H9 (cell line): Measurements from ENCODE around the gene PIEZO2. TPM values are rescaled to one million over a fixed set of nuclear protein-coding genes. Genes with fewer than 3 reads are reported as not detected.

Source experiments
- DNase-seq: peaks from one replicate; pipeline ENCODE4 v3.0.0-alpha.2; 2017
- H2AFZ ChIP-seq: one replicate; pipeline ENCODE4 v1.6.1; 2013; ENCODE audit warnings: mild to moderate bottlenecking, low read length, control low read depth, moderate library complexity
- H2AK5ac ChIP-seq: 2 replicates; pipeline ENCODE4 v1.6.1; 2013; ENCODE audit warnings: low read length, control low read depth, mixed read lengths; ENCODE audit not compliant: insufficient read length
- H2BK120ac ChIP-seq: one replicate; pipeline ENCODE4 v1.6.1; 2013; ENCODE audit warnings: low read depth, mild to moderate bottlenecking, low read length, control low read depth, inconsistent platforms; ENCODE audit not compliant: poor library complexity, severe bottlenecking
- H2BK12ac ChIP-seq: 2 replicates; pipeline ENCODE4 v1.6.1; 2013; ENCODE audit warnings: low read length, control low read depth, mixed read lengths, low read depth; ENCODE audit not compliant: insufficient read length
- H2BK15ac ChIP-seq: 2 replicates; pipeline ENCODE4 v1.6.1; 2013; ENCODE audit warnings: low read depth, low read length, control low read depth
- H2BK20ac ChIP-seq: one replicate; pipeline ENCODE4 v1.6.1; 2013; ENCODE audit warnings: low read depth, mild to moderate bottlenecking, low read length, control low read depth, inconsistent platforms; ENCODE audit not compliant: poor library complexity, severe bottlenecking
- H2BK5ac ChIP-seq: 2 replicates; pipeline ENCODE4 v1.6.1; 2013; ENCODE audit warnings: low read length, control low read depth, mixed read lengths; ENCODE audit not compliant: insufficient read length
- H3K14ac ChIP-seq: 2 replicates; pipeline ENCODE4 v1.6.1; 2013; ENCODE audit warnings: low read length, control low read depth; ENCODE audit not compliant: insufficient read depth
- H3K18ac ChIP-seq: 2 replicates; pipeline ENCODE4 v1.6.1; 2013; ENCODE audit warnings: low read depth, mild to moderate bottlenecking, mixed read lengths, low read length, control low read depth; ENCODE audit not compliant: insufficient read length
- H3K23ac ChIP-seq: 2 replicates; pipeline ENCODE4 v1.6.1; 2013; ENCODE audit warnings: low read length, control low read depth, mixed read lengths, low read depth; ENCODE audit not compliant: insufficient read length
- H3K23me2 ChIP-seq: 2 replicates; pipeline ENCODE4 v1.6.1; 2013; ENCODE audit warnings: low read depth, mild to moderate bottlenecking, mixed read lengths, low read length, control low read depth; ENCODE audit not compliant: insufficient read length, poor library complexity, severe bottlenecking
- H3K27ac ChIP-seq: 2 replicates; pipeline ENCODE4 v1.5.1; 2013; ENCODE audit warnings: low read length, control low read depth, mixed read lengths, low read depth; ENCODE audit not compliant: insufficient read length
- H3K27me3 ChIP-seq: 2 replicates; pipeline ENCODE4 v1.6.1; 2013; ENCODE audit warnings: low read length, control low read depth, inconsistent platforms; ENCODE audit not compliant: insufficient read depth
- H3K4ac ChIP-seq: 2 replicates; pipeline ENCODE4 v1.6.1; 2013; ENCODE audit warnings: low read depth, mild to moderate bottlenecking, control low read depth, inconsistent platforms, low read length, moderate library complexity
- H3K4me1 ChIP-seq: 2 replicates; pipeline ENCODE4 v1.6.1; 2013; ENCODE audit warnings: low read length, control low read depth, inconsistent platforms; ENCODE audit not compliant: insufficient read depth
- H3K4me2 ChIP-seq: 2 replicates; pipeline ENCODE4 v1.6.1; 2013; ENCODE audit warnings: low read length, control low read depth, mixed read lengths; ENCODE audit not compliant: insufficient read length, insufficient read depth
- H3K56ac ChIP-seq: 2 replicates; pipeline ENCODE4 v1.6.1; 2013; ENCODE audit warnings: low read depth, mild to moderate bottlenecking, mixed read lengths, low read length, control low read depth; ENCODE audit not compliant: insufficient read length
- H3K79me1 ChIP-seq: 2 replicates; pipeline ENCODE4 v1.6.1; 2013; ENCODE audit warnings: low read depth, mild to moderate bottlenecking, moderate library complexity, low read length, control low read depth, inconsistent platforms; ENCODE audit not compliant: insufficient read depth, poor library complexity, severe bottlenecking
- H3K79me2 ChIP-seq: 2 replicates; pipeline ENCODE4 v1.6.1; 2013; ENCODE audit warnings: low read length, control low read depth, inconsistent platforms; ENCODE audit not compliant: insufficient read depth
- H3K9ac ChIP-seq: 2 replicates; pipeline ENCODE4 v1.6.1; 2013; ENCODE audit warnings: low read length, control low read depth, mixed read lengths; ENCODE audit not compliant: insufficient read length; ENCODE audit errors: extremely low read depth
- H3K9me3 ChIP-seq: one replicate; pipeline ENCODE4 v1.6.1; 2013; ENCODE audit warnings: low read depth, low read length, inconsistent platforms; ENCODE audit not compliant: control insufficient read depth
- H3T11ph ChIP-seq: one replicate; pipeline ENCODE4 v1.6.1; 2013; ENCODE audit warnings: mild to moderate bottlenecking, low read length, control low read depth, inconsistent platforms
- H4K20me1 ChIP-seq: one replicate; pipeline ENCODE4 v1.6.1; 2013; ENCODE audit not compliant: control insufficient read depth, insufficient read length, insufficient read depth
- H4K5ac ChIP-seq: 2 replicates; pipeline ENCODE4 v1.6.1; 2013; ENCODE audit warnings: low read depth, mild to moderate bottlenecking, mixed read lengths, low read length, control low read depth; ENCODE audit not compliant: insufficient read length
- H4K8ac ChIP-seq: replicated peaks from 2 replicates; pipeline ENCODE4 v1.6.1; 2013; ENCODE audit warnings: low read length, control low read depth, mixed read lengths, low read depth; ENCODE audit not compliant: insufficient read length
- H4K91ac ChIP-seq: 2 replicates; pipeline ENCODE4 v1.6.1; 2013; ENCODE audit warnings: low read depth, mild to moderate bottlenecking, moderate library complexity, mixed read lengths, low read length, control low read depth; ENCODE audit not compliant: insufficient read length
- H3K27ac Mint-ChIP-seq, 3 experiments: 2 replicates in 2 of 3; 3 replicates in 1 of 3; pipeline ENCODE4 v1.8.0; 2020 to 2021; ENCODE audit warnings: mixed read lengths in 3 of 3, mild to moderate bottlenecking in 1 of 3, moderate library complexity in 1 of 3
- H3K27me3 Mint-ChIP-seq: 2 replicates; pipeline ENCODE4 v1.8.0; 2021; ENCODE audit warnings: low read depth, mild to moderate bottlenecking, moderate library complexity, mixed read lengths
- H3K36me3 Mint-ChIP-seq, 3 experiments: 2 replicates in 2 of 3; 3 replicates in 1 of 3; pipeline ENCODE4 v1.8.0; 2020 to 2021; ENCODE audit warnings: low read depth in 3 of 3, mixed read lengths in 3 of 3; ENCODE audit not compliant: insufficient read depth in 1 of 3
- H3K4me1 Mint-ChIP-seq, 2 experiments: 2 replicates each; pipeline ENCODE4 v1.8.0; 2020; ENCODE audit warnings: mixed read lengths in 2 of 2
- H3K4me3 Mint-ChIP-seq, 2 experiments: 2 replicates in 1 of 2; 3 replicates in 1 of 2; pipeline ENCODE4 v1.8.0; 2020 to 2021; ENCODE audit warnings: mild to moderate bottlenecking in 2 of 2, mixed read lengths in 2 of 2, moderate library complexity in 1 of 2
- H3K9me3 Mint-ChIP-seq, 2 experiments: 2 replicates in 1 of 2; 3 replicates in 1 of 2; pipeline ENCODE4 v1.8.0; 2020; ENCODE audit warnings: mild to moderate bottlenecking in 2 of 2, mixed read lengths in 2 of 2, moderate library complexity in 1 of 2
- WGBS: extraction: QIAGEN DNeasy Blood & Tissue Kit; methylation state at CpG from one replicate; pipeline ENCODE4 v1.1.7; 2013; ENCODE audit warnings: missing lambda C conversion rate, low lambda C conversion rate, mixed read lengths; ENCODE audit not compliant: insufficient read length; ENCODE audit errors: extremely low coverage; 5-methylcytosine and 5-hydroxymethylcytosine counted together
- total RNA-seq: library from RNA; stranded (reverse); gene quantifications from 2 replicates; pipeline ENCODE4 v1.2.1, GENCODE V29; 2021
- TF ChIP-seq, protein P1 (sequence below): fragments of 200-600 bp; sonication (generic); conservative IDR thresholded peaks from 3 replicates; pipeline ENCODE4 v1.8.0; 2021; ENCODE audit warnings: antibody characterized with exemption, mild to moderate bottlenecking

Gene PIEZO2
- total RNA-seq, 1 experiment from 2014 or later = 3.9 TPM

DNA sequence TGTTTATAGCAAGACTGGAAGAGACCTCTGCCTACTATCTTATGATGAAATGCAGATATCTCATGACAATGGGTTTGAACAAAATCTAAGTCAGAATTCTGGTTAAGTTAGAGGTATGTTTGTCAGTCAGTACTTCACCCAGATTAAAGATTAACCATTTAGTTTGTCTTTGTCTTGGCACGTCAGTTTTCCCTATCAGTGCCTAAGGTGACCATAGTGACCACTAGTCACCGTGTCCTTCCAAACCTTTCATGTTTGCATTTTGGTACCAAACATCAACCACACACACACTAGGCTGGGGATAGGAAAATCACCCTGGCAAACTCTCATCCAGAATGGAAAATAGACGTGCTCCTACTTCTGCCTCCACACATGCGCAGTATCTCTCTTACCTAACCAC, 248.9 kb downstream of the PIEZO2 start:
- Histone ChIP-seq H2BK120ac (no peak overlapping the region), H3K18ac (no peak overlapping the region), H4K20me1 (no peaks in the 10 kb centered on the region), H3K56ac (no peak overlapping the region), H3K23ac (no peak overlapping the region), H3K79me2 (no peaks in the 10 kb centered on the region), H3K14ac (no peak overlapping the region), H4K8ac (no peak overlapping the region), H4K91ac (no peak overlapping the region), H2BK20ac (no peak overlapping the region), H2BK15ac (no peak overlapping the region), H2BK12ac (no peak overlapping the region), H3K27me3 (no peaks in the 10 kb centered on the region), H2AK5ac (no peak overlapping the region), H3K9ac (no peak overlapping the region), H2AFZ (no peak overlapping the region), H3K4me1 (no peaks in the 10 kb centered on the region; the same call in 1 of the 2 replicates), H2BK5ac (no peak overlapping the region), H3T11ph (no peak overlapping the region), H3K4me2 (no peak overlapping the region), H4K5ac (no peak overlapping the region), H3K27ac (no peak overlapping the region), H3K4ac (no peak overlapping the region), H3K79me1 (no peaks in the 10 kb centered on the region), H3K9me3 (no peaks in the 10 kb centered on the region), H3K23me2 (no peaks in the 10 kb centered on the region)
- DNase-seq = no peak
- Mint-ChIP-seq H3K4me3 (no peak overlapping the region), H3K4me1 (peaks cover 3 to 6% of the 10 kb centered on the region in 2 experiments; a peak in 2 of 4 replicates), H3K9me3 (no peaks in the 10 kb centered on the region; a peak in 1 of 5 replicates), H3K36me3 (peaks cover 0 to 4% (median 0%) of the 10 kb centered on the region in 3 experiments; a peak in 2 of 7 replicates), H3K27me3 (peaks cover 1% of the 10 kb centered on the region; the same call in 1 of the 2 replicates), H3K27ac (0 out of 7 replicates have a peak overlapping the region, but pooled peaks of 1 of the 3 experiments have one; percentile 14)
- WGBS = no CpG with 5 or more reads among the region's 4 CpGs
- TF ChIP-seq, protein P1, sequence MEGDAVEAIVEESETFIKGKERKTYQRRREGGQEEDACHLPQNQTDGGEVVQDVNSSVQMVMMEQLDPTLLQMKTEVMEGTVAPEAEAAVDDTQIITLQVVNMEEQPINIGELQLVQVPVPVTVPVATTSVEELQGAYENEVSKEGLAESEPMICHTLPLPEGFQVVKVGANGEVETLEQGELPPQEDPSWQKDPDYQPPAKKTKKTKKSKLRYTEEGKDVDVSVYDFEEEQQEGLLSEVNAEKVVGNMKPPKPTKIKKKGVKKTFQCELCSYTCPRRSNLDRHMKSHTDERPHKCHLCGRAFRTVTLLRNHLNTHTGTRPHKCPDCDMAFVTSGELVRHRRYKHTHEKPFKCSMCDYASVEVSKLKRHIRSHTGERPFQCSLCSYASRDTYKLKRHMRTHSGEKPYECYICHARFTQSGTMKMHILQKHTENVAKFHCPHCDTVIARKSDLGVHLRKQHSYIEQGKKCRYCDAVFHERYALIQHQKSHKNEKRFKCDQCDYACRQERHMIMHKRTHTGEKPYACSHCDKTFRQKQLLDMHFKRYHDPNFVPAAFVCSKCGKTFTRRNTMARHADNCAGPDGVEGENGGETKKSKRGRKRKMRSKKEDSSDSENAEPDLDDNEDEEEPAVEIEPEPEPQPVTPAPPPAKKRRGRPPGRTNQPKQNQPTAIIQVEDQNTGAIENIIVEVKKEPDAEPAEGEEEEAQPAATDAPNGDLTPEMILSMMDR = no peak
